Non-pigmented ciliary epithelial cell (primary cell): ENCODE data around the gene G6PC1.
"Not testable (repeated sequence)": the region's sequence is repeated elsewhere in the genome, so short reads cannot be mapped to it uniquely, and the experiment has no call there.

Source experiments
- DNase-seq: peaks from one replicate; pipeline ENCODE4 v3.0.0-alpha.2; 2010; ENCODE audit warnings: low read depth

The G6PC1 gene

GRCh38 chr17:42873932-42874695 is 26.5 kb upstream of the G6PC1 start:
- DNase-seq = not testable (repeated sequence)

- no peak for DNase-seq
Measured at GRCh38 chr17:42877037-42877436, 23.6 kb upstream of the G6PC1 start.

GRCh38 chr17:42878123-42878880 is 22.3 kb upstream of the G6PC1 start:
- no peak for DNase-seq

- no peak for DNase-seq
Measured at GRCh38 chr17:42878924-42879595, 21.5 kb upstream of the G6PC1 start.

DNA sequence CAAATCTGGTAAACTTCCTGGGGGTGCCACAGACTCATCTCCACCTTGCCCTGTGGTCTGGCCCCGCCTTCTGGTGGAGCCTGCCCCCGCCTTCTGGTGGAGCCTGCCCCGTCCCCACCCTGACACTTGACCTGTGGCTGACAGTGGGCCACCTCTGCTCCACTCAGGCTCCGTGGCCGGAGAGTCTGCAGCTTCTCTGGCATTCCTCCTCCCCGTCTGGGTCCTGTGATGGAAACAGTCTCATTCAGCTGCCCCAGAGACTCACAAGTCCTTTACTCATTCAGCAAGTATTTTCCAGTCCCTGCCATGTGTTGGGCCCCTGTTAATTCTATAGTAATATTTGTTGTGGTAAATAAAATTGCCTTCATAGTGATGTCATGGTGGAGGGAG is 21.0 kb upstream of the G6PC1 start:
- no peak for DNase-seq

- no peak for DNase-seq
Measured at GRCh38 chr17:42880776-42881310, 19.8 kb upstream of the G6PC1 start.

DNA sequence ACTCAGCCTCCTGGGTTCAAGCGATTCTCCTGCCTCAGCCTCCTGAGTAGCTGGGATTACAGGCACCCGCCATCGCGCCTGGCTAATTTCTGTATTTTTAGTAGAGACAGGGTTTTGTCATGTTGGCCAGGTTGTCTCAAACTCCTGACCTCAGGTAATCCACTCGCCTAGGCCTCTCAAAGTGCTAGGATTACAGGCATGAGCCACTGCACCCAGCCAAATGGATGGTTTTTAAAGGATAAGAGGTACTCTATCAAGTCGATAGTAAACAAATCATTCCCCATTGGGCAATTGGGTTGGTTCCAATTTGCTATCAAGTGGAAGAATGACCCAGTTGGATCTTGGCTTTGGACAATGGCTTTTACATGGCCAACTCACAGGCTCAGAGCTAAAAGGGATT is 18.9 kb upstream of the G6PC1 start:
- not testable (repeated sequence) for DNase-seq

- no peak for DNase-seq
Measured at GRCh38 chr17:42882166-42882565, 18.4 kb upstream of the G6PC1 start.

GRCh38 chr17:42883802-42884558 is 16.6 kb upstream of the G6PC1 start:
- DNase-seq = no peak

- DNase-seq = not testable (repeated sequence)
Measured at GRCh38 chr17:42885806-42886205, 14.8 kb upstream of the G6PC1 start.

DNA sequence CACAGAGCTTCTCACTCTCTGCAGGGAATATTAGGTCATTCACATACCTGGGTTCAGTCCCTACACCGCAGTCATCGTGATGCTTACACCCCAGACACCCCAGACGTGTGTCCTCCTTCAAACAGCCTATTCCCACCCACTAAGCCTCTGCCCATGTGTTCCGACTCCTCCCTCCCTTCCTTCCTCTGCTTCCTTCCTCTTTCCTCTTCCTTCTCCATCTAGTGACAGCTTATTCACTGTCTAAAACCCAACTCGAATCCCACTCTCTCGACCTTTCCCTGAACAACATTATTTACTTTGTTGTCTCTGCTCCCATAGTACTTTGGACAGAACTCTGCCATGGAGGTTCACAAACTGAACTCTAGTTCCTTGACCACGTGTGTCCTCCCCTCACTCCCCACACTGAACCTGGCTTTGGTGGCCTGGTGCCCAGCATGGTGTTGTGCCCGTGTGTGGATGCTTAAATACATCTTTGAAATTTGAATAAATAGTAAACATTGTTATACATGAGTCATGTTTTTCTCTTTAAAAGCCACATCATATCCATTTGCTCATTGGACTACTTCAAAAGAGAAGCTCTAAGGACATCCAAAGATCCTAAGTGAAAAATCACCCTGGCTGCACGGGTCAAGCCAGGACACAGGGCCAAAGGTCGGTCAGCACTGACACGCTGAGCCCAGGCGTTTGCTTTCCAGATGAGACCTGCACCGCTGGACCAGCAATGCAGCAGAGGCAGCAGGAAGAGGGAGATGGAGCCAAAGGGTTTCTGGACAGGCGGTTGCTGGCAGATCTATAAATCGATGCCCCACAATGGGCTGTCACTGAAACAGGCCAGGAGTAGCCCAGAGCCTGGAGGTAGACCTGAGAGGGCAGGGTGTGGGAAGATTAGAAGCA is 14.1 kb upstream of the G6PC1 start:
- no peak for DNase-seq

GRCh38 chr17:42889809-42890208 is 10.8 kb upstream of the G6PC1 start:
- no peak for DNase-seq

DNA sequence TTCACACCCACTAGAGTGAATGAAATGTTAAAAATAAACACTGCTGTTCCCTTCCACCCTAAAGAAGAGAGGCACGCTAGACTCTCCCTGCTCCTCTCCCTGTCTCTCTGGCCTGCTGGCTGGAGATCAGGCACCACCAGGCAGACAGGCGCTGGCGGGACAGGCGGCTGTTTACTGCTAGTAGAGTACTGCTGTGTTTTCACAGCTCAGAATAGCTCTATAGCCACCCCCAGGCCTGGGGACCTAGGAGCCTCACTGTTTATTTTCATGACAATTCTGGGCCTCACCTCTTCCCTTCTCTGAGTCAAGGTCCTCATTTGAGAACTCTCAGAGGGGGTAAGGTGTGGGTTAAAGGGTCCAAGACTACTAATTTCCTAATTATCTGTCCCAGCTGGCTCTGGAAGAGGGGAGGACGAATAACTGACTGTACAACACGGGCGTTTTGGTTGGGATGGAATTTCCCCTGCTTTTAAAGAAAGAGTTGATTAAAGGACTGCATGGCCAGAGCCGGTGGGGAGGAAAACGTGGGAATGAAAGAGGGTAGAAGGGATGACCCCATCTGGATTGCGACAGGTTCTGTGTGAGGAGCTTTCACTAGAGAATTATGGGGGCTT is 9.0 kb upstream of the G6PC1 start:
- no peak for DNase-seq

DNA sequence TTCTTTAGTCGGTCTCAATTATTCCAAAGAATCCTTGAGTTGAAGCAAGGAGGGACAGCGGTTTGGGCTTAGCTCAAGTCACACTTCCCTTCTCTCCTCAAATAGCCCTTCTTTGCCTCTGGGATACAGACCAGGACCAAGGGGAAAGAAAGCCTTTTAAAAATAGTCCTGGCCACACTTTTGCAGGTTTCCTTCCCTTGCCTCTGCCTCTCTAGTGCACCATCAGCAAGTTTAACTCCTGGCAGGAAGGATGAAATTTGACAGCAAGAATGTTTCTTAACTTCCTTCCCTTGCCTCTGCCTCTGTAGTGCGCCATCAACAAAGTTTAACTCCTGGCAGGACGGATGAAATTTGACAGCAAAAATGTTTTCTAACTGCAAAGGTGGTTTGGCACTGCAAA is 7.2 kb upstream of the G6PC1 start:
- no peak for DNase-seq

DNA sequence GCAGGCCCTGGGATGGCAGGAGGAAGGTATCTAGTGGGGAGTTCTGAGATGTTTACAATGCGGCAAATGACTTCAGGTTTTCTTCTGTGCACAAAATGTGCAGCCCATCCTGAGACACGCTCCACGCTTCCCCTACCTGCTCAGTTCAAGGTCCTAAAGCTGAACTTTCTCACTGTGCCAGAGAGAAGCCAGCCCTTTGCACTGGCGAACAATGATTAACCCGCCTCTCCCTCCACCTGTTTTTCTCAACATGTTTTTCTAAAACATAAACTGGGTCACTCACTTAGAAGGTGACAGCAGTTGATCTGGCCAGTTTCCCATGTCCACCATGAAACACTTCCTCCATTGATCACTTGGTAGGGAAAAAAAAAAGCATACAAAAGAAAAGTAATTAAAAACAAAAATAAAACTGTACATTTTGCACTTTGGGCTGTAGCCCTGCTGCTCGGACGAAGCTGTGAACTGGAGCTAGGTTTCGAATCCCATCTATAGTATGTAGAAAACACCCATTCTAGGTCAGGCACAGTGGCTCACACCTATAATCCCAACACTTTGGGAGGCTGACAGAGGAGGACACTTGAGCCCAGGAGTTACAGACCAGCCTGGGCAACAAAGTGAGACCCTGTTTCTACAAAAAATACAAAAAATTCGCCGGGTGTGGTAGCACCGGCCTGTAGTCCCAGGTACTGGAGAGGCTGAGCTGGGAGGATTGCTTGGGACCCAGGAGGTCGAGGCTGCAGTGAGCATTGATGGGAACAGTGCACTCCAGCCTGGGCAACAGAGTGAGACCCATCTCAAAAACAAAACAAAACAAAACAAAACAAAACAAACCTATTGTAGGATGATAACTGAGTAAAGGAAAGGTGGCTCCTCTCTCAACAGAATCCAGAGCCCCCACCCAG is 6.1 kb upstream of the G6PC1 start:
- no peak for DNase-seq

- DNase-seq = no peak
Measured at GRCh38 chr17:42895185-42895555, 5.4 kb upstream of the G6PC1 start.

GRCh38 chr17:42898147-42898811 is 2.3 kb upstream of the G6PC1 start:
- no peak for DNase-seq

DNA sequence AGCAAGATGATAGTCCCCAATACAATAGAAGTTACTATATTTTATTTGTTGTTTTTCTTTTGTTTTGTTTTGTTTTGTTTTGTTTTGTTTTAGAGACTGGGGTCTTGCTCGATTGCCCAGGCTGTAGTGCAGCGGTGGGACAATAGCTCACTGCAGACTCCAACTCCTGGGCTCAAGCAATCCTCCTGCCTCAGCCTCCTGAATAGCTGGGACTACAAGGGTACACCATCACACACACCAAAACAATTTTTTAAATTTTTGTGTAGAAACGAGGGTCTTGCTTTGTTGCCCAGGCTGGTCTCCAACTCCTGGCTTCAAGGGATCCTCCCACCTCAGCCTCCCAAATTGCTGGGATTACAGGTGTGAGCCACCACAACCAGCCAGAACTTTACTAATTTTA is 618 bp upstream of the G6PC1 start:
- not testable (repeated sequence) for DNase-seq
